Measurements from ENCODE around the gene TSEN34.

DNA sequence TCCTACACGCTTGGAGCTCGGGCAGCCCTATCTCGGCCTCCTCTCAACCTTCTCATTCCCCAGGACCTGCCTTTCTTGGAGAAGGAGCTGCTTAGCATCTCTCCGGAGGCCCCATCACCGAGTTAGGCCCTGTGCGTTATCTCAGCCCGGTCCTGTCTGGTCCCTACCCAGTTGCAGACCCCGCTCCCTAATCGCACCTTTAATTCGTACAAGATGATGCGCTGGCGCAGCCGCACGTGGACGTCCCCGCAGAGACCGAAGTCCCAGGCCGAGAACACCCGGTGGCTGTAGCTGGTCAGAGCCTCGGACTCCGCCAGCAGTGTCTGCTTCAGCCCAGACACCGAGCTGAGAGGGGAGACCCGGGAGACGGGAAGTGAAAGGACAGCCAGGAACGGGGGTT is 25.9 kb upstream of the TSEN34 start:
- TF ChIP-seq, protein P1, sequence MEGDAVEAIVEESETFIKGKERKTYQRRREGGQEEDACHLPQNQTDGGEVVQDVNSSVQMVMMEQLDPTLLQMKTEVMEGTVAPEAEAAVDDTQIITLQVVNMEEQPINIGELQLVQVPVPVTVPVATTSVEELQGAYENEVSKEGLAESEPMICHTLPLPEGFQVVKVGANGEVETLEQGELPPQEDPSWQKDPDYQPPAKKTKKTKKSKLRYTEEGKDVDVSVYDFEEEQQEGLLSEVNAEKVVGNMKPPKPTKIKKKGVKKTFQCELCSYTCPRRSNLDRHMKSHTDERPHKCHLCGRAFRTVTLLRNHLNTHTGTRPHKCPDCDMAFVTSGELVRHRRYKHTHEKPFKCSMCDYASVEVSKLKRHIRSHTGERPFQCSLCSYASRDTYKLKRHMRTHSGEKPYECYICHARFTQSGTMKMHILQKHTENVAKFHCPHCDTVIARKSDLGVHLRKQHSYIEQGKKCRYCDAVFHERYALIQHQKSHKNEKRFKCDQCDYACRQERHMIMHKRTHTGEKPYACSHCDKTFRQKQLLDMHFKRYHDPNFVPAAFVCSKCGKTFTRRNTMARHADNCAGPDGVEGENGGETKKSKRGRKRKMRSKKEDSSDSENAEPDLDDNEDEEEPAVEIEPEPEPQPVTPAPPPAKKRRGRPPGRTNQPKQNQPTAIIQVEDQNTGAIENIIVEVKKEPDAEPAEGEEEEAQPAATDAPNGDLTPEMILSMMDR (IDR thresholded peaks at IDR 0.05; ENCODE audit: low read depth, low read length, poor library complexity, severe bottlenecking), result no peak
- TF ChIP-seq EZH2phosphoT487 (IDR thresholded peaks at IDR 0.05; ENCODE audit: borderline replicate concordance, low read length), result no peak
